ENCODE measurements around the gene C1QL1.

DNA sequence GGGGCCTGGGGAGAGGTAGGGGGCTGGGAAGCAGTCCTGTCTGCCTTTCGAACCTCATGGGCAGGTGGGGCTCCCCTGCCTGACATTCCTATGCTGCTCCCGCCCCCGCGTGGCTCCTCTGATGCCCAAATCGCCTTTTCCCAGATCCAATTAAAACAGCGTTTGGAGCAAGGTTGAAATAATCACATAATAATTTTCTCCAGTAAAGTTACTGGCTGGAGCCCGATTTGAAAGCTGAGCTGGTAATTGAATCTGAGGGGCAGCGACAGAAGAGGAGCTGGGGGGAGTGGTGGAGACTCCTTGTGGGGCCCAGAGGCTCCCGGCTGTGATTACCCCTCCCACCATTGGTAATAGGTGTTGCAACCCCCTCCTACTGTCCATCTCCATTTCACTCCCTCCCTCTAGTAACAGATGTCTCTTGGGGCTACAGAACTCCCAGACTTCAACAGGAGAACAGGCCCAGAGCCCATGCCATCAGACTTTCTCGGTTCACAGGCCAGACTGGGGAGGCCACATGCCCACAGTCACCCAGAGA, 38.9 kb upstream of the C1QL1 start:
- TF ChIP-seq, protein P1, sequence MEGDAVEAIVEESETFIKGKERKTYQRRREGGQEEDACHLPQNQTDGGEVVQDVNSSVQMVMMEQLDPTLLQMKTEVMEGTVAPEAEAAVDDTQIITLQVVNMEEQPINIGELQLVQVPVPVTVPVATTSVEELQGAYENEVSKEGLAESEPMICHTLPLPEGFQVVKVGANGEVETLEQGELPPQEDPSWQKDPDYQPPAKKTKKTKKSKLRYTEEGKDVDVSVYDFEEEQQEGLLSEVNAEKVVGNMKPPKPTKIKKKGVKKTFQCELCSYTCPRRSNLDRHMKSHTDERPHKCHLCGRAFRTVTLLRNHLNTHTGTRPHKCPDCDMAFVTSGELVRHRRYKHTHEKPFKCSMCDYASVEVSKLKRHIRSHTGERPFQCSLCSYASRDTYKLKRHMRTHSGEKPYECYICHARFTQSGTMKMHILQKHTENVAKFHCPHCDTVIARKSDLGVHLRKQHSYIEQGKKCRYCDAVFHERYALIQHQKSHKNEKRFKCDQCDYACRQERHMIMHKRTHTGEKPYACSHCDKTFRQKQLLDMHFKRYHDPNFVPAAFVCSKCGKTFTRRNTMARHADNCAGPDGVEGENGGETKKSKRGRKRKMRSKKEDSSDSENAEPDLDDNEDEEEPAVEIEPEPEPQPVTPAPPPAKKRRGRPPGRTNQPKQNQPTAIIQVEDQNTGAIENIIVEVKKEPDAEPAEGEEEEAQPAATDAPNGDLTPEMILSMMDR (IDR thresholded peaks at IDR 0.05; ENCODE audit: poor library complexity, severe bottlenecking), result no peak
- no peak for TF ChIP-seq POLR2AphosphoS5 (IDR thresholded peaks at IDR 0.05)
- no peak for TF ChIP-seq REST (IDR thresholded peaks at IDR 0.05; ENCODE audit: borderline replicate concordance)

All from neural cell (in vitro differentiated cells).